K562 (cell line): ENCODE data around the gene SLC7A6OS. TPM values are rescaled to one million over a fixed set of nuclear protein-coding genes. Genes with fewer than 3 reads are reported as not detected.
A peak's percentile ranks its signal among the peaks of the same experiment; 100 is the strongest.

ENCODE experiments used
- ARID3A ChIP-seq: IDR thresholded peaks from 2 replicates; pipeline ENCODE4 v1.6.1; 2012; ENCODE audit warnings: low read depth, low read length, improper control_type of control experiment, borderline replicate concordance
- CCNT2 ChIP-seq: IDR thresholded peaks from 2 replicates; pipeline ENCODE4 v1.6.1; 2011; ENCODE audit warnings: borderline replicate concordance, low read depth, mild to moderate bottlenecking, moderate library complexity, mixed read lengths, low read length; ENCODE audit not compliant: insufficient read length; ENCODE audit errors: extremely low read depth
- EP400 ChIP-seq: fragments of 450-650 bp; IDR thresholded peaks from 2 replicates; pipeline ENCODE4 v1.6.1; 2017; ENCODE audit warnings: antibody characterized with exemption, mild to moderate bottlenecking, moderate library complexity
- GMEB1 ChIP-seq: fragments of 250-450 bp; sonication (Bioruptor Pico); IDR thresholded peaks from 2 replicates; pipeline ENCODE4 v1.4.0; 2020; ENCODE audit warnings: mild to moderate bottlenecking
- HIVEP1 ChIP-seq: fragments of 250-450 bp; sonication (Bioruptor Pico); IDR thresholded peaks from 2 replicates; pipeline ENCODE4 v1.4.0; 2020; ENCODE audit warnings: mild to moderate bottlenecking
- HOMEZ ChIP-seq: fragments of 250-450 bp; sonication (Bioruptor Pico); IDR thresholded peaks from 2 replicates; pipeline ENCODE4 v1.4.0; 2020; ENCODE audit warnings: mild to moderate bottlenecking, moderate library complexity
- MBD1 ChIP-seq: fragments of 250-450 bp; sonication (Bioruptor Pico); IDR thresholded peaks from 2 replicates; pipeline ENCODE4 v1.8.0; 2022; ENCODE audit warnings: inconsistent platforms
- PHTF2 ChIP-seq: fragments of 250-450 bp; sonication (Bioruptor Pico); IDR thresholded peaks from 2 replicates; pipeline ENCODE4 v1.5.0; 2021; ENCODE audit warnings: mild to moderate bottlenecking
- PTTG1 ChIP-seq: fragments of 450-650 bp; IDR thresholded peaks from 2 replicates; pipeline ENCODE4 v1.6.1; 2016; ENCODE audit warnings: low read depth, mild to moderate bottlenecking, missing genetic modification characterization, missing compliant biosample characterization
- PYGO2 ChIP-seq: fragments of 450-650 bp; IDR thresholded peaks from 2 replicates; pipeline ENCODE4 v1.6.1; 2016; ENCODE audit warnings: mild to moderate bottlenecking, missing genetic modification characterization, moderate library complexity, missing compliant biosample characterization
- SAFB2 ChIP-seq: fragments of 200-400 bp; formaldehyde crosslinking; IDR thresholded peaks from 2 replicates; pipeline ENCODE4 v1.6.1; 2018; ENCODE audit warnings: borderline replicate concordance, low read length, low read depth, moderate library complexity; ENCODE audit not compliant: severe bottlenecking
- SRSF7 ChIP-seq: fragments of 200-400 bp; formaldehyde crosslinking; optimal IDR thresholded peaks from 2 replicates; pipeline ENCODE3; 2017; ENCODE audit warnings: mild to moderate bottlenecking, low read depth, low read length
- polyA plus RNA-seq, 8 experiments: library from polyadenylated mRNA; depleted of rRNA in 4 of 8; stranded (reverse) in 5 of 8; unstranded in 3 of 8; fragments of >200 nt; fragmentation: Nextera tagmentation in 2 of 8; fragmentation: Illumina TruSeq in 1 of 8; extraction: Ambion mirVana in 2 of 8; extraction: Trizol in 1 of 8; gene quantifications; 2 replicates each; pipeline versions ENCODE4 v1.2.1 to v1.2.3, GENCODE V29; 2011 to 2014; ENCODE audit warnings: inconsistent platforms in 1 of 8, missing spikeins in 1 of 8
- total RNA-seq, 7 experiments: library from RNA; depleted of rRNA in 6 of 7; stranded (reverse); fragments of >200 nt in 6 of 7; fragmentation: Illumina TruSeq in 2 of 7; extraction: Trizol in 2 of 7; gene quantifications; 2 replicates each; pipeline versions ENCODE4 v1.2.1 to v1.2.3, GENCODE V29; 2011 to 2021; ENCODE audit warnings: low replicate concordance in 1 of 7

Gene SLC7A6OS
- total and polyA plus RNA-seq, 9 of the 15 experiments (the other 6 are each of a cell fraction or from before 2014, with no cell fraction given): 2.7 to 23.6 (median 17.2) TPM

GRCh38 chr16:68310774-68311511, at the start of gene SLC7A6OS, which contains the start of gene PRMT7 (continued):
- no peak for TF ChIP-seq HIVEP1 (CRISPR knock-in tag)
- TF ChIP-seq GMEB1 (CRISPR knock-in tag): peak; percentile 75
- TF ChIP-seq HOMEZ (CRISPR knock-in tag): no peak
- TF ChIP-seq PHTF2 (CRISPR knock-in tag): no peak
- TF ChIP-seq CCNT2: peak; percentile 55
- TF ChIP-seq EP400: peak; percentile 90
- no peak for TF ChIP-seq ARID3A
- TF ChIP-seq SAFB2: no peak
- TF ChIP-seq PYGO2 (tag): no peak
- no peak for TF ChIP-seq MBD1 (CRISPR knock-in tag)
- TF ChIP-seq SRSF7: no peak
- TF ChIP-seq PTTG1 (tag): no peak
